Measurements from ENCODE around the gene RIMS1.

Gene RIMS1

DNA sequence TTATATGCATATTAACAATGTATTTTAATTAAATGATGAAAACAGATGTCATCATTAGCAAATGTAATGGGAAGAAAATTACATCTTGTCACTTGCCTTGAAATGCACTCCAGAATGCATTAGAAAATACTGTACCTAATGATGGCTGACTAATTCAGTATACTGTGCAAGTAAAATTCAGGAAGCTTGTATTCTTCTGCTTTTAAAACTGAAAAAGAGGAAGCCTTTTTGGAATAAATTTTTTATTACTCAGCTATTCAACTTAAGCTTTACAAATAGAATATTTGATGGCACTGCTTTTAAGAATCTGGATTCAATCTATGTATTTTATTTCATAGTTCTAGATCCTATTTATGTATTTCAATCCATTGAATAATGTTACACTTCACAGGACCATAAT lies 195.5 kb downstream of the RIMS1 start:
- Histone ChIP-seq H3K27me3 (ENCODE audit: insufficient read depth, poor library complexity, severe bottlenecking) (no peaks in the 10 kb centered on the region), H3K4me3 (replicated peaks; ENCODE audit: insufficient read depth, low read length) (no peak overlapping the region), H3K27ac (replicated peaks) (no peak overlapping the region)
- no peak for DNase-seq (ENCODE audit: low read depth in 1 of 2, low spot score in 1 of 2)
- peak; percentile 51 for TF ChIP-seq SPI1 (IDR thresholded peaks at IDR 0.05; ENCODE audit: borderline replicate concordance, low read depth)
- no peak for TF ChIP-seq POLR2AphosphoS5 (IDR thresholded peaks at IDR 0.05; ENCODE audit: low read depth)

DNA sequence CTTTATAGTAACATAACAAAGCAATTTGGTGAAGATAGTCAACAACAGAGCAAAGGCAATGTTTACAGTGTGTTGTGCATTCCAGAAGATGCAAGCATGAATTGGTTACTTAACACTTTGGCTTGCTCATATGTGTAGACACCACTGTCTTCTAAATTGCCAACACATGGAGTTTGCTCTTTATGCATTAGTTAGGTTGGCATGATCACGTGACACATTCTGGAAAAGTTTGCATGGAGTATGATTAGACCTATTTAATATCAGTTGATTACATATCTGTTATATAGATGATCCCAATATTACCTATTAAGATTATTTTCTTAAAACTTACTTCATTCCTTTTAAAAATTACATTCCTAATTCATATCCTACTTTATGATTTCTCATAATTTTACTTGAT lies 197.6 kb downstream of the RIMS1 start:
- H3K27ac ChIP-seq (replicated peaks), result no peak overlapping the region
- no peak for DNase-seq (ENCODE audit: low read depth in 1 of 2, low spot score in 1 of 2)
- no peak overlapping the region for H3K4me3 ChIP-seq (replicated peaks; ENCODE audit: insufficient read depth, low read length)
- TF ChIP-seq GABPA (IDR thresholded peaks at IDR 0.05; ENCODE audit: low read depth), result no peak
- TF ChIP-seq, protein P1, sequence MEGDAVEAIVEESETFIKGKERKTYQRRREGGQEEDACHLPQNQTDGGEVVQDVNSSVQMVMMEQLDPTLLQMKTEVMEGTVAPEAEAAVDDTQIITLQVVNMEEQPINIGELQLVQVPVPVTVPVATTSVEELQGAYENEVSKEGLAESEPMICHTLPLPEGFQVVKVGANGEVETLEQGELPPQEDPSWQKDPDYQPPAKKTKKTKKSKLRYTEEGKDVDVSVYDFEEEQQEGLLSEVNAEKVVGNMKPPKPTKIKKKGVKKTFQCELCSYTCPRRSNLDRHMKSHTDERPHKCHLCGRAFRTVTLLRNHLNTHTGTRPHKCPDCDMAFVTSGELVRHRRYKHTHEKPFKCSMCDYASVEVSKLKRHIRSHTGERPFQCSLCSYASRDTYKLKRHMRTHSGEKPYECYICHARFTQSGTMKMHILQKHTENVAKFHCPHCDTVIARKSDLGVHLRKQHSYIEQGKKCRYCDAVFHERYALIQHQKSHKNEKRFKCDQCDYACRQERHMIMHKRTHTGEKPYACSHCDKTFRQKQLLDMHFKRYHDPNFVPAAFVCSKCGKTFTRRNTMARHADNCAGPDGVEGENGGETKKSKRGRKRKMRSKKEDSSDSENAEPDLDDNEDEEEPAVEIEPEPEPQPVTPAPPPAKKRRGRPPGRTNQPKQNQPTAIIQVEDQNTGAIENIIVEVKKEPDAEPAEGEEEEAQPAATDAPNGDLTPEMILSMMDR (IDR thresholded peaks at IDR 0.05; ENCODE audit: insufficient read depth, low read length), result no peak
- TF ChIP-seq SPI1 (IDR thresholded peaks at IDR 0.05; ENCODE audit: borderline replicate concordance, low read depth), result no peak
- TF ChIP-seq POLR2AphosphoS5 (IDR thresholded peaks at IDR 0.05; ENCODE audit: low read depth), result no peak
- TF ChIP-seq, protein P2, sequence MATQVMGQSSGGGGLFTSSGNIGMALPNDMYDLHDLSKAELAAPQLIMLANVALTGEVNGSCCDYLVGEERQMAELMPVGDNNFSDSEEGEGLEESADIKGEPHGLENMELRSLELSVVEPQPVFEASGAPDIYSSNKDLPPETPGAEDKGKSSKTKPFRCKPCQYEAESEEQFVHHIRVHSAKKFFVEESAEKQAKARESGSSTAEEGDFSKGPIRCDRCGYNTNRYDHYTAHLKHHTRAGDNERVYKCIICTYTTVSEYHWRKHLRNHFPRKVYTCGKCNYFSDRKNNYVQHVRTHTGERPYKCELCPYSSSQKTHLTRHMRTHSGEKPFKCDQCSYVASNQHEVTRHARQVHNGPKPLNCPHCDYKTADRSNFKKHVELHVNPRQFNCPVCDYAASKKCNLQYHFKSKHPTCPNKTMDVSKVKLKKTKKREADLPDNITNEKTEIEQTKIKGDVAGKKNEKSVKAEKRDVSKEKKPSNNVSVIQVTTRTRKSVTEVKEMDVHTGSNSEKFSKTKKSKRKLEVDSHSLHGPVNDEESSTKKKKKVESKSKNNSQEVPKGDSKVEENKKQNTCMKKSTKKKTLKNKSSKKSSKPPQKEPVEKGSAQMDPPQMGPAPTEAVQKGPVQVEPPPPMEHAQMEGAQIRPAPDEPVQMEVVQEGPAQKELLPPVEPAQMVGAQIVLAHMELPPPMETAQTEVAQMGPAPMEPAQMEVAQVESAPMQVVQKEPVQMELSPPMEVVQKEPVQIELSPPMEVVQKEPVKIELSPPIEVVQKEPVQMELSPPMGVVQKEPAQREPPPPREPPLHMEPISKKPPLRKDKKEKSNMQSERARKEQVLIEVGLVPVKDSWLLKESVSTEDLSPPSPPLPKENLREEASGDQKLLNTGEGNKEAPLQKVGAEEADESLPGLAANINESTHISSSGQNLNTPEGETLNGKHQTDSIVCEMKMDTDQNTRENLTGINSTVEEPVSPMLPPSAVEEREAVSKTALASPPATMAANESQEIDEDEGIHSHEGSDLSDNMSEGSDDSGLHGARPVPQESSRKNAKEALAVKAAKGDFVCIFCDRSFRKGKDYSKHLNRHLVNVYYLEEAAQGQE (IDR thresholded peaks at IDR 0.05; ENCODE audit: insufficient replicate concordance, low read depth), result no peak
- H3K27me3 ChIP-seq (ENCODE audit: insufficient read depth, poor library complexity, severe bottlenecking), result no peaks in the 10 kb centered on the region

DNA sequence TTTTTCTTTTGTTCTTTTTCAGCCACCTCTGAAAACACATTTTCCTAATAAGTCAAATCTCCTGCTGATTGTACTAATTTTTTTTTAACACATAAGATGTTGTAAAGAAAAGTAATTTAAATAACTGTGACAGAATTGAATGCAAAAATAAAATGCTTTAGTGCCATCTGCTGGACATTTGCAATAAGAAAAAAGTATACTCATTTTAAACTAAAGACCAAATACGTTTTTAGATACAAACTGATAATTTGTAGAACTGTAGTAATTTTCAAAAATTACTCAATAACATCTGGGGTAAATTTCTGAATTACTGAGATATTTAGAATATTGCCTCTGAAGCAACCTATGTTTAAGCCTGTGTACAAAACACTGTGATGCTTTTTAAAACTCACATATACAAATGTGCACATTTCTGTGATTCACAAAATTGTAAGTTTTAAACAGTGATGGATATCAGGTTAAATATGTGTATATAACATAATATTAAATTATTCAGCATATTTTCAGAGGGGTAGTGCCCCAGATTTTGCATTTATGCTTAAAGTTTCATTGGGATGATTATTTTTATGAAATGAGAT lies 198.7 kb downstream of the RIMS1 start:
- Histone ChIP-seq H3K27ac (replicated peaks) (no peak overlapping the region), H3K27me3 (ENCODE audit: insufficient read depth, poor library complexity, severe bottlenecking) (no peaks in the 10 kb centered on the region), H3K4me3 (replicated peaks; ENCODE audit: insufficient read depth, low read length) (no peak overlapping the region)
- no peak for DNase-seq (ENCODE audit: low read depth in 1 of 2, low spot score in 1 of 2)
- TF ChIP-seq GABPA (IDR thresholded peaks at IDR 0.05; ENCODE audit: low read depth) (no peak), POLR2AphosphoS5 (IDR thresholded peaks at IDR 0.05; ENCODE audit: low read depth) (no peak), SPI1 (IDR thresholded peaks at IDR 0.05; ENCODE audit: borderline replicate concordance, low read depth) (no peak)
- TF ChIP-seq, protein P1 (IDR thresholded peaks at IDR 0.05; ENCODE audit: insufficient read depth, low read length), result no peak
- TF ChIP-seq, protein P2 (IDR thresholded peaks at IDR 0.05; ENCODE audit: insufficient replicate concordance, low read depth), result no peak

DNA sequence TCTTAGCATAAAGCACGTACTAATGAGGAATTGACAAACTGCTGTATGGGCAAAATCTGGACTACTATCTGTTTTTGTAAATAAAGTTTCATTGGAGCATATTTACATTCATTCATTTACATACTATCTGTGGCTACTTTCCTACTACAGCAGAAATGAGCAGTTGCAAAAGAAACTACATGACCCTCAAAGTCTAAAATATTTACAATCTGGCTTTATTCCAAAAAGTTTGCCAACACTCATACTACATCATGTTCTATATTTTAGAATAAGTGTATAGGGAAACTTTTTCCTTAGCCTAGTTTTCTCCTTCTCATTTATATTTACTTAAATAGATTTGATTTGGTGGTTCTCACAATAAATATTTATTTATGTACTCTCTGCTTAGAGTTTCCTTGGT lies 208.2 kb downstream of the RIMS1 start:
- Histone ChIP-seq H3K27ac (replicated peaks) (no peak overlapping the region), H3K27me3 (ENCODE audit: insufficient read depth, poor library complexity, severe bottlenecking) (peaks cover 3% of the 10 kb centered on the region), H3K4me3 (replicated peaks; ENCODE audit: insufficient read depth, low read length) (no peak overlapping the region)
- no peak for DNase-seq (ENCODE audit: low read depth in 1 of 2, low spot score in 1 of 2)
- TF ChIP-seq POLR2AphosphoS5 (IDR thresholded peaks at IDR 0.05; ENCODE audit: low read depth), result no peak
- TF ChIP-seq SPI1 (IDR thresholded peaks at IDR 0.05; ENCODE audit: borderline replicate concordance, low read depth), result no peak
- no peak for TF ChIP-seq GABPA (IDR thresholded peaks at IDR 0.05; ENCODE audit: low read depth)
- TF ChIP-seq, protein P1 (IDR thresholded peaks at IDR 0.05; ENCODE audit: insufficient read depth, low read length), result no peak
- TF ChIP-seq, protein P2 (IDR thresholded peaks at IDR 0.05; ENCODE audit: insufficient replicate concordance, low read depth), result no peak
